Stimulated activated CD4-positive, alpha-beta T cell treated with anti-CD3 and anti-CD28 coated beads, Interleukin-15, amount 100 ng/mL, for 48 hours (primary cell): ENCODE results near the gene CRYBG3.
"Not testable (repeated sequence)": the region's sequence is repeated elsewhere in the genome, so short reads cannot be mapped to it uniquely, and the experiment has no call there.

Experiments used
- DNase-seq, 2 donors: peaks; one replicate each; pipeline ENCODE4 v3.0.0-alpha.2; 2020; ENCODE audit warnings: low read depth in 2 of 2

Gene CRYBG3

DNA sequence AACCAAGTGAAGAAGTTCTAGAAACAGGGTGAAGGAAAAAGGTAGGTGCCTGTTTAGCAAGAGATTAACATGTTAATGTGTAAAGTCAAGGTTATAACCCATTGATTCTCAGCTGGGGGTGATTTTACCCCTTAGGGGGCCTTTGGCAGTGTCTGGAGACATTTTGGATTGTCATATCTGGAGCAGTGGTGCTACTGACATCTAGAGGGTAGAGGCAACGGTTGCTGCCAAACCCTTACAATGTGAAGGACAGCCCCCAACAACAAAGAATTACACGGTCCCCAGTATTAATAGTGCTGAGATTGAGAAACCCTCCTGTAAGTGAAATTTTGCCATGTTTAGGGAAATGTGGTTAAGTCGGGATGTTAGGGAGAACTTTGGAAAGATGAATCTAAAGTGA lies 74.7 kb downstream of the CRYBG3 start:
- no peak for DNase-seq

DNA sequence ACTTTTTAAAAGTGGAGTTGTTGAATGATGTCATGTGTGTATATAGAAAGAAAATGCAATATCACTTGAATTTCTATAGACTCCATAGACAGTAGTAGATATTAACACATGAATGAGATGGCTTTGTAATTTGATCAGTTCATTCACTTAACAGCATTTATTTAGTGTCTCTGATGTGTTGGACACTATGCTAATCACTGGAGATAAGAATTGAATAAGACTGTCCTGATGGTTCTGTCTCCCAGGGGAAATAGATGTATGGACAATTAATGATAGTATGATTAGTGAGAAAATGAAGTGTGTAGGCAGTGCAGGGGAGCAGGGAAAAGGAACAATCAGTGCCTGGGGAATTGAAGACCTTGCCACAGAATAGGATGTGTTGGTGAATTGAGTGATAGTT lies 77.5 kb downstream of the CRYBG3 start:
- DNase-seq = no peak

DNA sequence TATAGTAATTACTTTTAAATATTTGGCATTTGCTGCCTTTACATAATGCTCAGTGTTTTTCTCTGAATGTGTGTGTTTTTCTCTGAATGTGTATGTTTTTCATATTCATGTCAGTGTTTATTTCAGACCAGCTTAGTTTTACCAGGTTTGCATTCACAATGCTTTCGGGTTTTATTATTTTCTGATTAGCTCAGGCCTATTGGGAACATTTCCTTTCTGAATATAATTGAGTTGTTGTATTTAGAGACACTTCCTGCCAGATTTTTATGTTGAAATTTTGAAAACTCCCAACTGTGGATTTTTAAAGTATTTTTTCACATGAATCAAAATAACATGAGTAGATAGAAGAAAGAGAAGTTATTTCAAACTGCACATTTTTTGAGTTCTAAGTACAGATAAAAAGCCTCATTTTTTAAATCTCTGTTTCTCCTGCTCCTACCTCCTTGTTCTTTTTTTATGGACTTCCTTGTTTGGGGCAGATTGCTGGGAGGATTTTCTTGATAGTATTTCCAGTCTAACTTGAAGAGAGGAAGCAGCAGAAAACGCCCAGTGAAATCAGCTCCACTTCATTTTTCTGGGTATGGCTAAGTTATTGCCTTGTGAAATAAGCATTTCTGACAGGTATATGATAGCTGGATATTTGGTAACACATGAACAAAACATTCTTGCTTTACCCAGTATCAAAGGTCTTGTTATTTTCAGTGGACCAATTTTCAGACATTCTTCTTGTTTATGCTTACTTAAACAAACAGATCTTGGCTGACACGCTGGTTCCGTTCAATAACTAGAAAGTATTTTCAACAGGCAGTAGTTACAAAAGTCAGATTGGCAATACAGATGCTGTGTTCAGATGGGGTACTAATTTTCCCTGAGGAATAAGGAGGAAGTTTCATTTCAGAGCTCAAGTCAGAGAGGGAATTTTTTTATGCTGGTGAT lies 79.8 kb downstream of the CRYBG3 start:
- DNase-seq = no peak

DNA sequence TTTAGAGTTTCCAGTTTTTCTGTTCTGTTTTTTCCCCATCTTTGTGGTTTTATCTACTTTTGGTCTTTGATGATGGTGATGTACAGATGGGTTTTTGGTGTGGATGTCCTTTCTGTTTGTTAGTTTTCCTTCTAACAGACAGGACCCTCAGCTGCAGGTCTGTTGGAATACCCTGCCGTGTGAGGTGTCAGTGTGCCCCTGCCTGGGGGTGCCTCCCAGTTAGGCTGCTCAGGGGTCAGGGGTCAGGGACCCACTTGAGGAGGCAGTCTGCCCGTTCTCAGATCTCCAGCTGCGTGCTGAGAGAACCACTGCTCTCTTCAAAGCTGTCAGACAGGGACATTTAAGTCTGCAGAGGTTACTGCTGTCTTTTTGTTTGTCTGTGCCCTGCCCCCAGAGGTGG lies 88.0 kb downstream of the CRYBG3 start:
- not testable (repeated sequence) for DNase-seq

DNA sequence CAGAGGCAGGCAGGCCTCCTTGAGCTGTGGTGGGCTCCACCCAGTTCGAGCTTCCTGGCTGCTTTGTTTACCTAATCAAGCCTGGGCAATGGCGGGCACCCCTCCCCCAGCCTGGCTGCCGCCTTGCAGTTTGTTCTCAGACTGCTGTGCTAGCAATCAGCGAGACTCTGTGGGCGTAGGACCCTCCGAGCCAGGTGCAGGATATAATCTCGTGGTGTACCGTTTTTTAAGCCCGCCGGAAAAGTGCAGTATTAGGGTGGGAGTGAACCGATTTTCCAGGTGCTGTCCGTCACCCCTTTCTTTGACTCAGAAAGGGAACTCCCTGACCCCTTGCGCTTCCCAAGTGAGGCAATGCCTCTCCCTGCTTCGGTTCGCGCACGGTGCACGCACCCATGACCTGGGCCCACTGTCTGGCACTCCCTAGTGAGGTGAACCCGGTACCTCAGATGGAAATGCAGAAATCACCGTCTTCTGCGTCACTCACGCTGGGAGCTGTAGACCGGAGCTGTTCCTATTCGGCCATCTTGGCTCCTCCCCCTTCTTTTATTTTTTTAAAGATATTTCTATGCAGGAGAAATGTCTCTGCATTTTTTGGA lies 88.5 kb downstream of the CRYBG3 start:
- not testable (repeated sequence) for DNase-seq

DNA sequence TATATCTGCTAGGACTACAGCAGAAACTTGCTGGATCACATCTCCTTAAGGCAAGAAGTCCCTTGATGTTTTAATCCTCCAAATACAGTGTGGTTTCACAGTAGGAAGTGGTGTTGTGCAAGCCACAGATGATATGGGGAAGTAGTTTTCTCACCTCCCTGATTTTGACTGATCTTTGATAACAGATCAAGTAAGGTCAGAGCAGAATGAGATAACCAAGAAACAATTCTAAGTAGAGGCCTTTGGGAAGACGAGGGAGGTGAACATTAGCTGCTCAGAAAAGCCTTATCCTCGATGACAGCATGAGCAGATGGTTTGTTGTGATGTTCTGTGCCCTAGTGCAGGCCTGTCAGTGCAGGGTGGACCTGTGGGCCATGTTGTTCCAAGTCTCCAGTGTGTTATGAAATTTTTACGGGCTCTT lies 89.1 kb downstream of the CRYBG3 start:
- DNase-seq = no peak

DNA sequence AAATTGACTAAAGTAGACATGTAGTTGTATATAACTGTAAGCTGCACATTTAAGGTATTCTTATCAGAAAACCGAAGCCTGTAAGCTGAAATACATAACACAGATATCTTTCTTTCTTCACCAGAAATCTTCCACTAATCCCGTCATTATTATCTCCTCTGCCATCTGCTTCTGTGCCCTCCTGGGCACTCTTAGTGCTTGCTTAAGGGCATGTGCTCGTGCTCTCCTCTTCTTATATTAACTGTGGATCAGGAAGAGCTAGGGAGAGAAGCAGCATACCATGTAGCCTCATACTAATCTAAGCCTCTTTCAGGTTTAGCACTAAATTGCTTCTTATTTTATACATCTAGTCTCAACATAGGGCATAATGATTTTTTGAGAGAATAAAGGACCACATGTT lies 89.6 kb downstream of the CRYBG3 start:
- DNase-seq = no peak

DNA sequence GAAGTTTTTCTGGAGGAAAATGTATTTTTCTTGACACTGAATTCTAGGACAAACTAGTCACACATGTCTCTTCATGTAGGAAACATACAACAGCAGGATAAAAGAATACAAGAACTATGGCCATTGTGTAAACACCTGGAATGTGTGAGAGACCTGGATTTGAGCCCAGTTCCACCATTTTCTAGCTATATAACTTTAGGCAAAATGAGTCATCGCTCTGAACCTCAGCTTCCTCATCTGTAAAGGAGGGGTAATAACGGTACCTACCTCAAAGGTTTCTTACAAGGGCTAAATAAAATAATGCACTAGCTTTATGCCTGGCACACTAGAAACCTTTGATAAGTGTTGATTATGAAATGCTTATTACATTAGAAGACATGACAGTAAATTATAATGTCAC lies 92.6 kb downstream of the CRYBG3 start:
- DNase-seq = no peak

DNA sequence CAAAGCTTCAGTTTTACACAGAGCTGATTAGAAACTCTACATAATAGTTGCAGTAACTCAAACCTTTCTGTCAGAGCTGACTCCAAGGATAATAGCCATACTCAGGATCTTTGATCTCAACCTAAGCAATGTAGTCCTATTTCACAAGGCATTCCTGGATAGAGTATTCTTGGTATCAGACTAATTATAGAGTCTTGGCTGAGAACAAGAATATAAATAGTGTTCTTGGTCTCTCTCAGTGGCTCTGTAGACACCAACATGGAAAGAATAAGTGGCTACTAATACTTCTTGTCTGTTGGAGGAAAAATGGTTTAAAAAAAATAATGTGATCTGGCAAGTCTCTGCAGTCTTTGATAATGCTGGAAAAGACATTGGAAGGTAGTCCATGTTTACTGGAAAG lies 94.8 kb downstream of the CRYBG3 start:
- DNase-seq = no peak

DNA sequence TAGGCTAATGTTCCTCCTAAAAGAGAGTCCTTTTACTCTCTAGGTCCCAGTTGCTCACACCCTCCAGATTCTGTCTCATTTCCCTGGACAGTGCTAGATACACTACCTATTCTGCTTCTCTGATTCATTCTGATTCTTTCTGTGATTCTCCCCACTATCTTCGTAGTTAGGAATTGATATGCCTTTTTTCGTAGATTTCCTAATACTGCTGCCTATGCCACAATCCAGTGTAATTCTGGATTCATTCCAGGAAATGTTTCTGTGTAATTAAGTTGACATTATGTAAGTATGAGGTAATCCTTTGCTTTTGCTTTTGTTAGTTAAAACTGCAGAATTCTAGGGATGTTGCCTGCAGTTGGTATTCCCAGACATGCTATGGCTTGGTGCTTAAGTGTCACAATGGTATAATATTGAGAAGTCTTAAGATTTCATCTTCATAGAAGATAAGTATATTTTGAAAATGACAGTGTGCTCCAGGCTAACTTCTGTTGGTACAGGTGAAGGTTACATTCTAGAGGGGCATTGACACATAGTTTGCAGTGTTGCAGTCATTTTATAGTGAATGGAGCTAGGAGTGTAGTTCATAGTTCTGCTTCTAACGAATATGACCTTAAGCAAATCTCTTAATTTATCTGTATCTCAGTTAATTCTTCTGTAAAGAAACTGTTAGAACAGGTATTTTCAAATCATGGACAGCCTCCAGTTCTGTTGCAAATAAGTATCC lies 96.2 kb downstream of the CRYBG3 start:
- DNase-seq = no peak

DNA sequence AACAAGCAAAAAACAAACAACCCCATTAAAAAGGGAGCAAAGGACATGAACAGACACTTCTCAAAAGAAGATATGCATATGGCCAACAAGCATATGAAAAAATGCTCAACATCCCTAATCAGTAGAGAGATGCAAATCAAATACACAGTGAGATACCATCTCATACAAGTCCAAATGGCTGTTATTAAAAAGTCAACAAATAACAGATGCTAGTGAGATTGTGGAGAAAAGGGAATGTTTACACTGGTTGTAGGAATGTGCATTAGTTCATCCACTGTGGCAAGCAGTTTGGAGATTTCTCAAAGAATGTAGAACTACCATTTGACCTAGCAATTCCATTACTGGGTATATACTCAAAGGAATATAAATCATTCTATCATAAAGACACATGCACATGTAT lies 105.9 kb downstream of the CRYBG3 start:
- no peak for DNase-seq

DNA sequence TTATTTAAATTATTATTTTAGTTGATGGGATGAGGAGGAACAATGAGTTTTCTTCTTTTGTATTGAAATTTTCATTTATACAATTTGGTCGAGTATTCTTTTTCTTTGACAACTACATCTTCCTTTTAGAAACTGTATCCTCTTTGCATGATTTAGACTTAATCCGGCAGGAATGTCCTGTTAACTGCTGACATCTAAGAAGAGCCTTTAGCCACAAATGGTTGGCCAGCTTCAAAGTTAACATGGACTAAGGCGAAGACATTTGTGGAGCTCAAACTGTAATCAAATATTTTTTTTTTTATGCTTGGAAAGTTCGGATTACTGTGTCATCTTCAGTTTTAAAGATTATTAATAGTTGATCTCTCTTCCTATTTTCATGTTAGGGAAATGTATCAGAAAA lies 107.2 kb downstream of the CRYBG3 start:
- DNase-seq = no peak

DNA sequence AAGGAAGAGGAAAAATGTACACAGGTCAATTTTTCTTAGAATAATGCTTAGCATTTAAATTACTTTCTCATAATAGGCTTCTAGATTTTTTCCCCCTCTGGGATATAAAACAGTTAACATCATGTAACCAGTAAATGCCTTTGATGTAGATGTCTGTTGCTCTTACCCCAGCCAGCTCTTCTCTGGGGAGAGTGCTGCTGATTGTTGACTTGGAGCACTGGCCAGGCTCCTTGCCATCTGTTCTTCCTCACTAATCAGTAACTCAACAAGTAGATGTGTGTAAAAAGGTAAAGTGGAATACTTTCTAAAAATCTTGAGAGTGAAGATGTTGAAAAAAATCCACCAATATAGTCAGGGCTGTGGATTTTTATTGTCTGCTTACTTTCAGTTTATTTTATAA lies 108.2 kb downstream of the CRYBG3 start:
- no peak for DNase-seq

DNA sequence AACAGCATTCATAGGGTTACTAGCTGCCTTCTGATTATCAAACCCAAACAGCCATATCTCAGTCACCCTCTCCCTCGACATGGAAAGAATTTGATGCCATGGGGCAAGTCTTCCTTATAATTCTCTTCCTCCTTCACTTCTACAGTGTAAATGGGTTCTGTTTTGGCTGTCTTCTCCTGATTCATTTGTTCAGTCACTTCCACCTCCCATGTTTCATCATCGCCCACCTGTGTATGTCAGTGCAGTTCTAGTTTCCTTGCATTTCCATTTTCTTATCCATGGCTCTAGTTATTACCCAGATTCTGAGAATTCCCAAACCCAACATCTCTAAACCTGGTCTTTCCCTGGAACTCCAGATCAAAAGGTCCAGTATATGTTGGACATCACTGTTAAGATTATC lies 109.4 kb downstream of the CRYBG3 start:
- DNase-seq = no peak

DNA sequence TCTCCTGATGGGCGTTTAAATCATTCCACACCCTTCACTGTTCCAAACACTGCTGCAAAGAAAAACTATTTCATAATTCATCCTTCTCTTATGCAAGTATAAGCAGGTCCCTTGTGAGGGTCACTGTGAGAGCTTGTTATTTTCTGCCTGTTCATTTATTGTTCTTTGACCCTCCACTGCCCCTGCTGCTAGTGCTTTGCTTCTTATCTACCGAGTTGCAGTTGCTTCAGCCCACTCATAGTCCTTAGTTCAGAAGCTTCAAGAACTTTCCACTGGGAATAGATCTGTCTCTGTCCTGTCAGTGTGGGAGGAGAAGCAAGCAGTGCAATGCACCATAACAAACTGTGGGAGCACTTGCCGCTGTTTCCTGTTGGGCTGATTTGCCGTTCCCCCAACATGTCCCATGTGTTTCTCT lies 110.6 kb downstream of the CRYBG3 start:
- no peak for DNase-seq

DNA sequence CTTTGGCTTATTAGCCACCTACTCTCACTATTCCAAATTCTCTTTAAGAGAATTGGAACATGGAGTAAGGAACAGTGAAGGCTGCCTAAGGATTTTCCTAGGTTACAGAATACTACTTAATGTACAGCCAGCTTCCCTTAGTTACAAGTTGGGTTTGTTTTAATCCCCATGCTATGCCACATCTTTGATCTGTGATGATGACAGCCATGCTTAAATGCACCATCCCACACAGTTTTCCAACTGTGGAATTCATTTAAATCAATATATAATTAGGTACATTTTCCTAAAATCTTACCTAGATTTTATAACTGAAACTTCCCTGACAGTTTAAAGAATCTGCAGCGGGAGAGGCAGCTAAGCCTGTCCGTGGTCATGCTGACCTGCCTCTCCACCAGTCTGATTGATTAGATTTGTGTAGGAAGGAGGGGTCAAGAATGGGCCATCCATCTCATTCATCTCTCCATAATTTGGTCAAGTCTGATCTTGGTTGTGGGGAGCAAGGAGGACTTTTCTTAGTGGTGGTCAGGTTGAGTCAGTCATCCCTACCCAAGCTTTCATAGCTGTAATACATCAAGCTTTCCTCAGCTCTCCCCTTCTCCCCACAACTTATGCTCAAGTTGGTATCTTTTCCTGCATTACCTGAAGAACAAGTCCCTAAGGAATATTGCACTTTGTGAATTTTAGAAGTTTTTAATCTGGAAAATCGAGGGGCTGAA lies 113.3 kb downstream of the CRYBG3 start:
- DNase-seq = no peak

DNA sequence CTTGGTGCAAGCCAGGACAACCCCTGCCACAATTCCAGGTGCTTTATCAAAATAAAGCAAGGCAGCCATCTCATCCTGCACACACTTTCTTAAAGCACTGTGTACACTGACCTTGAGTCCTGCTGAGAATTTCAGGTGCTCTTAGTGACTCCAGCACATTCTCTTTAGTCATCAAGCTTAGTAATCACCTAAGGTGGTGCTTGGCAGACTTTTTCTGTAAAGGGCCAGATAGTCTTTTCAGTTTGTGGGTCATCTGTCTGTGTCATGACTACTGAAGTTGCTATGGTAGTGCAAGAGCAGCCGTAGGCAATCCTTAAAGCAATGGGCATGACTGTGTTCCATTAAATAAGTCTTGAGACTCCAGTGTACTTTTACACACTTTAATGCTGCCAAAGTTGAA lies 114.0 kb downstream of the CRYBG3 start:
- DNase-seq = no peak

DNA sequence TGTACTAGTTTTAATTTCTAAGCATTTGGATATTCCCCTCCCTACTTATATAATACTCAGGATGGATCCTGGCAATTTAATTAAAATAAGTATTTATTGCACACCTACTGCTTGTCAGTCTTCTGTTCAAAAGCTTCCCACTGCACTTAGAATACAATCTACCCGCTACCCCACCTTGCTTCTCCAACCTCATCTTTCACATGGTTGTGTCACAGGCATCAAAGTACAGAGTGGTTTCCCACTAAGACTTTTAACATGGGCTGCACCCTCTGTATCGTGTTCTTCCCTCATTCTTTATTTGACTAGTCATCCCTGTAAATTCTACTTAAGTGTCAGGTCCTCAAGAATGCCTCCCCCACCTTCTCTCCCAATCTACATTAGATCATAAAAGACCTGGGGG lies 115.4 kb downstream of the CRYBG3 start:
- no peak for DNase-seq

DNA sequence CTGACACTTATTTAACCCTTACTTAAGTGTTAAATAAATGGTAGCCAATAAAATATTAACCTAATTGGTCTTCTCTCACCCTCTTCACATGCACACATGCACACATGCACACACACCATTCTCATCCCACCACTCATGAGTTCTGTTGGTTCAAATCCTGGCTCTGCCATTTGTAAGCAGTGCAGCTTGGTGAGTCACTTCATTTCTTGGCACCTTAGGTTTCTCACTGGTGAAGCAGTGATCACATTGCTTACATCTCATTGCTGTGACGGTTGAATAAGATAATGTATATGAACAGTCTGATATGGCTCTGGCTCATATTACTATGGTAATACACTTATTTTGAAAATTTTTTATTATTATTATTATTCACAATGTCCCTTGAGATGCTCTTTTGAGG lies 116.6 kb downstream of the CRYBG3 start:
- DNase-seq = no peak

DNA sequence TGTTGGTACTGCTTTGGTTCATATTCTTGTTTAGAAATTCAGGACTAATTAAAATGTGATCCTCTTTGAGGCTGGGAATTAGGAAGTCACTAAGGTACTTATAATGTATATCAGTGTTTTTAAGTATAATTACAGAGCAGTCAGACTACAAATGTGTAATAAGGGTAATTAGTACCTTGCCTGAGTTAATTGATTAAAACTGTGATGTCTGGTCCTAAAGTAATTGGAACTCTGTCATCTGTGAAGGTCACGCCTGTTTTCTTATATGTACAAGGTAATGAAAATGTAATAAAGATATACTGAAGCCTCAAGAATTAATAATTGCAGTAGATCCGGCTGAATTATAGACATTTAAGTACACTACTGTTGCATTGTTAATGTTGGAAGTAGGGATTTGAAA lies 117.6 kb downstream of the CRYBG3 start:
- no peak for DNase-seq

DNA sequence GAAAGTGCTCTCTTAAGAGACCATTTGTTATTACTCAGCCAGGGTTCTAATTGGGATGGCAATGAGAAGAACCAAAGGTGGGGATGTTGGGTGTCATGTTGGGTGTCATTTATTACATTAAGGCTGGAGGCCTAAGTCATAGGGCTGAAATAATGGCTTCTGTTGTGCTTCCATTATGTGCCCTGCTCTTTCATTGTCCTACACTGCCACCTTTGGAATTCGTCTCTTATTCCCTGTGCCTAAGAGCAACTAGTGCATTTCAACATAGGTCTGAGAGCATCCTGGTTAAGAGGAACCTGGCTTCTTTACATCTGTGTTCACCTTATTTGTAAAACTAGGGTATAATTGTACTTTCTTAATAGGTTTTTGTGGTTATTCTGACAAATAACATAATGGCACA lies 118.2 kb downstream of the CRYBG3 start:
- no peak for DNase-seq
